Effector CD8-positive, alpha-beta T cell (primary cell): Measurements from ENCODE around the gene KDELR3.
A peak's percentile ranks its signal among the peaks of the same experiment; 100 is the strongest.
"Not testable (repeated sequence)": the region's sequence is repeated elsewhere in the genome, so short reads cannot be mapped to it uniquely, and the experiment has no call there.

ENCODE experiments used
- DNase-seq: peaks from one replicate; lab custom pipeline; 2025; lab: John Stamatoyannopoulos, UW

Gene KDELR3

GRCh38 chr22:38456841-38457699, 10.8 kb upstream of the KDELR3 start:
- no peak for DNase-seq

DNA sequence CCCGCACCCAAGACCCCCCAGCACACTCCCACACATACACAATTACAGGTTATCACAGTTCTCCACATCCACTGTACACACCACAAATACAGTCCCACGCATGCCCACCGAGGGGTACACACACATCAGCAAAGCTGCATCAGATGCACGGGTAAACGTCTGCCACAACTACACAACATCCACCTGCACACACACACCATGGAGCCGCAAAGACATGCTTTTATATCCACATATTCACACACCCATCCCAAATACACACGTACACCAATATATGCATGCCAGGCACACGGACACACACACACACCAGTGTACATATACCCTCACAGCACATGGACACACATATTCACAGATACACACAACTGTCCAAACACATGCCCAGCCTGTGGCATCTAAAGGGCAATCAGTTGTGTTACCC, 7.5 kb upstream of the KDELR3 start:
- DNase-seq = no peak

GRCh38 chr22:38461057-38461413, 6.9 kb upstream of the KDELR3 start:
- no peak for DNase-seq

- DNase-seq = peak; percentile 9
Measured at GRCh38 chr22:38461414-38462081, 6.3 kb upstream of the KDELR3 start.

GRCh38 chr22:38462960-38463784, 4.7 kb upstream of the KDELR3 start:
- no peak for DNase-seq

GRCh38 chr22:38464992-38465672, 2.8 kb upstream of the KDELR3 start:
- no peak for DNase-seq

DNA sequence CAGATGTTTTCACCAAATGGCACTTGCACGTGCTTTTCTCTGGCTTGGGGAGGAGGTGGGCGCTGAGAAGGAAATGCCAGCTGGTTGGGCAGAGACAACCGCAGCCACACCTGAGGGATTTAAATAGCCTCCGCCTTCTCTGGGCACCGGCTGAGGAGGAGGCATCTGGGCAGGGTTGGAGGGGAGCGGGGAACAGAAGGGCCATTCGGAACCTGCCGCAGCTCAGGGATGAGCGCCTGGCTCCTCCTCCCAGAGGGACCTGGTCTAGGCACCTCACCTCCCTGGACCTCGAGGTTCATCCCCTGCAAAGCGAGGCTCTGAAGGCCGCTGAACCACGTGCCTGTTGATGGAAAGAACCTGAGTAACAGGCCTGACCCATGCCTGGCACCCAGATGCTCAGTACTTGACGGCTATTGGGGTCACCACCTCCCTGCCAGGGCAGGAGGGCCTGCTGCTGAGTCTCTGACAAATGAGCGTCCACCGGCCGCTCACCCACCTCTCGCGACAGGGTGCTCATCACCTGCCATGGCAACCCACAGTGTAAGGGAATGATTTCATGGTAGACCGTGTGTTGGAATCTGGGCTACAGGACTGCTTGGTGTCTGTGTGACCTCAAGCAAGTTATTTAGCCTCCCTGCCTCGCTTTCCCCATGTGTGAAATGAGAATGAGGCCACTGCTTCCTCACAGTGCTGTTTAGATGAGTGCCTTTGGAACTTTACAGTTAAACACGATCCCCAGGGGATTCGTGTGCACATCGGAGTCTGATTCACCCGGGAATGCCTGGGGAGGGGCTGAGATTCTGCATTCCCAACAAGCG, 2.0 kb upstream of the KDELR3 start:
- no peak for DNase-seq

- no peak for DNase-seq
Measured at GRCh38 chr22:38467438-38467903, 425 bp upstream of the KDELR3 start.

DNA sequence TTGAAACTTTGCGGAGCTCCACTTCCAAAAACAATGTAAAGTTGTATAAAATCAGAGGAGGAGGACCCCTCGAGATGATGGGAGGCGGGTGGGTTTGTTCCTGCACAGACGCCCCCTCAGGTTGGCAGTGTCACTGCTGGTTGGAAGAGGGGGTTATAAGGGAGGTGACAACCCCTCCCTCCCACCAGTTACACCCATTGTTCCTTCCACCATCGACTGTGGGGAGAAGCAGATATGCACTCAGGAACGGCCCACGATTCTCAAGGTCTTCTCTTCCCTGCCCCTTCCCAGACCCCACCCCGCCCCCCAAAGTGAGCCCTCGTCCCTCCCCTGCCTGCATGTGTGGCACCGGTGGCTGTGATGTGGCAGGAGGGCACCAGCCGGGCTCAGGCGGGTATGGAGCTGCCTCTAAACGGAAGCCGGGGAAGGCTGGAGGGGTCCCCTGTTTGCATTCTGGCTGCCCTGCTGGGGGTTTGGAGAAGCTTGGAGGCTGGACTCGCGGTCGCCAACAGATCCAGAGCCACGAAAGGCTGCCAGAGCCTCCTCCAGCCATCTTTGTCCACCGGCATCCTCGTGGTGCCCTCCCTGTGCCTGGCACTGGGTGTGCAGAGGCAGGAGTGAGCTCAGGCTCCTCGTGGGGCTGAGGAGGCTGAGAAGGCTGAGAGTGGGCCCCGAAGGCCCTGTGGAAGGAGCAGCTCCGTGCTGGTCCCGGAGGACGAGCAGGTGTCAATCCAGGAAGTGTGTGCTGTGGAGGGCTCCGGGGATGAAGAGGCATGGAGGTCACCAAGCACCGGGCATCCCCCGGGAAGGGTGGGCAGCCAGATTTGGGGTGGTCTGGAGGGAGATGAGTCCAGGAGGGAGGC, 778 bp downstream of the KDELR3 start:
- DNase-seq = no peak

- DNase-seq = no peak
Measured at GRCh38 chr22:38469306-38469781, 1.4 kb downstream of the KDELR3 start.

DNA sequence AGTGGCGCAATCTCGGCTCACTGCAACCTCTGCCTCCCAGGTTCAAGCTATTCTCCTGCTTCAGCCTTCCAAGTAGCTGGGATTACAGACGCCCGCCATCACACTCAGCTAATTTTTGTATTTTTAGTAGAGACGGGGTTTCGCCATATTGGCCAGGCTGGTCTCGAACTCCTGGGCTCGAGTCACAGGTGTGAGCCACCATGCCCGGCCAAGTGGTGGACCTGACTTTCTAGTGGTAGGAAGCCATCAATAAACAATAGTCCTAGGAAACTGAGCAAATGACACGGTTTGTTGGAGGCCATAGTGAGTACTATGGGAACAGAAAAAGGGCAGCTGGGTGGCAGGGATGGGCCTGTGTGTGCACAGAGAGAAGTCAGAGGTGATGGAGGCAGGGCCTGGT, 2.3 kb downstream of the KDELR3 start:
- not testable (repeated sequence) for DNase-seq

DNA sequence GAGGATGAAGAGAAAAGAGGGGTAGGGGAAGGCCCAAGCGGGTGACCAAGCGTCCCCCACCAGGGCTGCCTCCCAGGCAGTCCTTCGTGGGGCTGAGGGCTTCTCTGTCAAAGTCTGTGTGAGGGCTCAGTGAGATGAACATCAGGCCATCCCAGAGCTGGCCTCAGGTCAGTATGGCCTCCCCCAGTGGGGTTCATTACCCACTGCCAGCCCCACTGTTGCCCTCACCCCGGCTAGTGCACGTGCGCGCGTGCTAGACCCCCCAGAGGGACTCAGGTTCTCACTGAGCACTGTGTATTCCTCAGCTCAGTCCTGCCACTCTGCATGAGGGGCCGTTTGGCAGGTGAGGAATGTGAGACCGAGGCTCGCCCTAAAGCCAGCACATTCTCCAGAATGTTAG, 3.3 kb downstream of the KDELR3 start:
- no peak for DNase-seq

DNA sequence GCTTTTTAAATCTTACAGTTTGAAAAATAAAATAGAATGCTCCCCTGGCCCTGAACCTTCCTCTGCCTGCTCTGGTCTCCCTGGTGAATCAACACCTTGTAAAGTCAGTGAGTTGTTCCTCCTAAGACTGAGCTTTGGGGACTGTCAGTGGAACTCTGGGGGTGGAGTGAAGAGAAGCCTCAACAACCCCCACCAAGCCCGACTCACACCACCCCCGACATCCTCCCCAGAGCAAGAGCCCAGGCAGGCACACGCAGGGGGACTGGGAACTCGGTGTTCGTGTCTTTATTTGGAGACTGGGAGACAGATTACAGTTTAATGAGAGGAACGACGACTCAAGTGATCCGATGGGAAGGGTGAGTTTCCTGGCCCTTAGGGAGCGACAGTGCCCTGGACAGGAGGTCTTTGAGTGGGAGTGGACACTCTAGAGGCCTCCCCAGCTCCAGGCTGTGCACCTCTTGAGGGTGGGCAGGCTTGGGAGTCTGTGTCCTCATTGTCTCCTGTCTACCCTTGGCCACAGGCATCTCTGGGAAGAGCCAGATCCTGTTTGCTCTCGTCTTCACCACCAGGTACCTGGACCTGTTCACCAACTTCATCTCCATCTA, 6.2 kb downstream of the KDELR3 start:
- DNase-seq = no peak

DNA sequence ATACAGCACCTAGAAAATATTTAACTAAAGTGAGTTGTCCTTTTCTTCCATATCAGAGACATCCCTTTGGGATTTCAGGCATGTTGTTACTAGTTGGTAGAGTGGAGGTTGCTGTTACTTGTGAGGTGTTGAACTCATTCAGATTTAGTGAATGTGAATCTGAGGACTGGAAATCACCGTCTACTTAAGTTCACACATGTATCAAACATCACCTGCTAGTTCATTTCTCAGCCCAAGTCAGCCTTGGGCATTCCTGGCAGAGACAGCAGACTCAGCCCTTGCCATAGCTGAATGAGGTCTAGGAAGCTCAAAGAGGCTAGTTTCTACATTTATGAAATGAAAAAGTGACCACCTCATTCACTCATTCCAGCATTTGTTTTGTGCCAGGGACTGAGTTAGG, 9.7 kb downstream of the KDELR3 start:
- no peak for DNase-seq

- no peak for DNase-seq
Measured at GRCh38 chr22:38479096-38479837, 11.4 kb downstream of the KDELR3 start.

GRCh38 chr22:38481162-38481870, 13.4 kb downstream of the KDELR3 start:
- no peak for DNase-seq

GRCh38 chr22:38481871-38482332, 14.0 kb downstream of the KDELR3 start:
- no peak for DNase-seq
